Measurements from ENCODE around the gene RBM3.

Gene RBM3

DNA sequence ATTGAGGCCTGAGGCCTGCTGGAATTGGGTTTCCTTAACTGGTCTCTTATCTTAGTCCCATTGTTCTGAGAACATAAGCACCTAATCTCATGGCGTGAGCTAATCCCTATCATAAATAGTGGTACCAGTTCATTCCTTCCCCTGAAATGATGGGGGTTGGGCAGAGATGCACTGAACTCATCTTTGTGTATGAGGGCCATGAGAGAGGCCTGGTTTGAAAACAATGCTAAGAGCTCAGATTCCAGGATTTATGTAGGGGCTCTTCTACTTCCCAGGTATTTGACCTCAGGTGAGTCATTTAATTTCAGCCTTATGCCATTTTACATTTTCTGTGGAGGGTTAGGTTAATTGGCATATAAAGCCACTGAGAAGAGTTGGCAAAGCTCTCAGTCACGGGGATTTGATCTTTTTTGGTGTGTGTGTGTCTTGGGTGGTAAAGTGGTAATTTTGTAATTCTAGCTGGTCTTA, 4.4 kb downstream of the RBM3 start:
- DNase-seq, result no peak

DNA sequence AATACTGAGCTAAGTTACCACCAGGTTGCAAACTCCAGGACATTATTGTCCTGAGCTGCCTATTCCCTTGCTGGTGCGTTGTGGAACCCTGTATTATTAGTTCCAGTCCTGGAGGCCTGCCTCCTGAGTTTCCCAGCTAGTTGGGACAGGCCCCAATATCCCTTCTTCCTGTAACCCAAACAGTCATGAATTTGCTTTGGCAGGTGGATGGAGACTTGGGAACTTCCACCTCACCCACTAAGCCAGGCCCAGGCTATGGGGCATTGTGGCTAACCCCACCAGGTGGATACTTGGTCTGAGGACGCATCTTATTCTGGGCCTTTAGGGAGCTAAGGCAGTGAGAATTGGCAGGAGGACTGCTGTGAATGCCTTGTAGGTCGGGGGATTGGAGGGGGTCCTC, 5.0 kb downstream of the RBM3 start:
- DNase-seq, result no peak

DNA sequence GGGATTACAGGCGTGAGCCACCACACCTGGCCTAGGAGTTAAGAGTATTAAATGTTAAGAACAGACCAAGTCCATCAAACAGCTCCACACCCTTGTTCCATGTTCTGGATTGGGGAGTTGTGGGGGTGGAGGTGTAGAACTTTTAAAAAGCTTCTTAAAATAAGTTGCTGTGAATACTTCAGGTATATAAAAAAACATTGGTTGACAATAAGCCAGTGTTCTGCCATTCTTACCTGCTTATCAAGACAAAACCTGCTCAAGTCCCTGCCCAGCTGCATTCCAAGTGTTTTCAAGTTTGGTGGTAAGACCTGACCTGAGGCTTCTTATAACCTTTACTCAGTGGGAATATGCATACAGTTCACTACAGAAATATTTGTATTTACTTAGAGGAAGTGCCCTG, 6.4 kb downstream of the RBM3 start:
- no peak for DNase-seq

DNA sequence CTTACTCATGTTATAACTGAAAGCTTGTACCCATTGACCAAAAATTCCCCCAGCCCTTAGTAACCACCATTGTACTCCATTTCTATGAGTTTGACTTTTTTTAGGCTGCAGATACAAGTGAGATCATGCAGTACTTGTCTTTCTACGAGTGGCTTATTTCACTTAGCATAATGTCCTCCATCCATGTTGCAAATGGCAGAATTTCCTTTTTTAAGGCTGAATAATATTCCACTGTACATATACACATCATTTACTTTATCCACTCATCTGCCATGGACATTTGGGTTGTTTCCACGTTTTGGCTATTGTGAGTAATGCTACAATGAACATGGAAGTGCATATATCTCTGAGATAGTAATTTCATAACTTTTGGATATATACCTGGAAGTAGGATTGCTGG, 10.4 kb downstream of the RBM3 start:
- no peak for DNase-seq

DNA sequence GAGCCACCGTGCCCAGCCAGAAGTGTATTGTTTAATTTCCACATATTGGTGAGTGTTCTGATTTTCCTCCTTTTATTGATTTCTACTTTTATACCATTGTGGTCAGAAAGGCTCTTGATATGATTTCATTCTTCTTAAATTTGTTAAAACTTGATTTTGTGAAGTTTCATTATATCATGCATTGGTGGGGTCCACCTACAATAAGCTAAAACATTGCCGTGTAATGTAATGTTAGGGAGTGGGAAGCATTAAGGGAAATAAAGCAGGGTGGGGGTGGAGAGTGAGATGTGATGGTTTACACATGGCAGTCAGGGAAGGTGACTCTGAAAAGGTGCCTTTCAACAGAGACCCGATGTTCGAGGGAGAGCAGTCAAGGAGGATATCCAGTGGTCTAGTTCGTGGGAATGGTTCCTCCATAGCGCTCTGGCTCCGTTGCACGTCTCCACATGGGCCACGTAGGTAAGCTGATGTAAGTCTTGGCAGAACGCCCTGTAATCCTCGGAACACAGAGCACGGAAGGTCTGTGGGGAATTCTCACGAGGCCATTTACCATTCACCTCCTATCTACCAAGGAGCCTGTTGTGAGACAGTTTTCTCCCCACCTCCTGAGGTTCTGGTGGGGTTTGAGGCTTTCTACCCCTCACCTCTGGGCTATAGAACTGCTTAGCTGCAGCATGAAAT, 15.3 kb downstream of the RBM3 start:
- peak; percentile 5 for DNase-seq

DNA sequence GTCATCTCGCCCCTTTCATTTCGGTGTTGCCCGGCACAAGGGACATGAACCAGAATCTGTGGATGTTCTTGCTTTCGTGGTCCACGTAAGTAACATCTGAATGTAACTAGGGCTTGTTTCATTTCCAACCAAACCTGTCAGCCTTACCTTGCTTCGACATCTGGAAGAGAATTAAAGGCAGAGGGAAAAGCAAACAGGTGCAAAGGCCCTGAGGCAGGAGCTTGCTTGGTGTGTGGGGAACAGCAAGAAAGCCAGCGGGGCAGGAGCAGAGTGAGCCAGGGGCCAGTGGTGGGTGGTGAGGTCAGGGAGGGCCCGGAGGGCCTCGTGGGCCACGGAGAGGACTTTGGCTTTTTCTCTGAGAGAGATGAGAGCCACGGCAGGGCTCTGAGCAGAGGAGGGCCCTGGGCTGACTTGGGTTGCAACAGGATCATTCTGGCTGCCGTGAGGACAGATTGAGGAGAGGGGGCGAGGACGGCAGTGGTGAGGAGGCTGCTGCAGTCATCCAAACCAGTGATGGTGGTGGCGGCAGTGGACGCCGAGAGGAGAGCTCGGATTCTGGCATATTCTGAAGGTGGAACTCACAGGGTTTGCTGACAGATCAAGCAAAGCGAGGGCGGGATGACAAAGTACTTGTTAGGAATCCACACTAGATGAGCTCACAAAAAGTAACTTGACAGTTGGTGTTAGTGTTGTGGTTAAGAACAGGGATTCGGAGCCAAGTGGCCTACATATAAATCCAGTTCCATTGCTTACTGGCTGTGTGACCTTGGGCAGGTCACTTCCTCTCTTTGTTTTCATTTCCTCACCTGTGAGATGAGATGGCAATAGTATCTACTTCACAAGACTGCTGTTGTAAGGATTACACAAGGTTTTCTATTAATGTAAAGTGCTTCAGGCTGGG, 16.2 kb downstream of the RBM3 start:
- DNase-seq, result no peak

DNA sequence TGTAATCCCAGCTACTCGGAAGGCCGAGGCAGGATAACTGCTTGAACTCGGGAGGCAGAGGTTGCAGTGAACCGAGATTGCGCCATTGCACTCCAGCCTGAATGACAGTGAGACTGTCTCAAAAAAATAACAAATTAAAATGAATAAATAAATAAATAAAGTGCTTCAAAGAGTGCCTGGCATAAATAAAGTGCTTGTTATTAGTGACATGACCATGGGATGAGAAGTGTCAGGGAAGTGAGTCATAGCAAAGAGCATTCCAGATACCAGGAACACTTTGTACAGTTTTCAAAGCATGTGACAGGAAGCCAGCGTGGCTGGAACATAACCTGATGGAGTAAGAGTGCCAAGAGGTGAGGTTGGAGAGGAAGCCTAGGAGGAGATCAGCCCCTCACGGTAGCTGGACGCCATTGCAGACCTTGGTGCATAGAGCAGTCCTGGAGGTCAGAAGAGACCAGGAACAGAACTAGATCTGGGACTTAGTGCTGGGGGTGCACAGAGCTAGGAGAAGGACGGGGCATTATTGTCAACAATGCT, 17.0 kb downstream of the RBM3 start:
- no peak for DNase-seq

DNA sequence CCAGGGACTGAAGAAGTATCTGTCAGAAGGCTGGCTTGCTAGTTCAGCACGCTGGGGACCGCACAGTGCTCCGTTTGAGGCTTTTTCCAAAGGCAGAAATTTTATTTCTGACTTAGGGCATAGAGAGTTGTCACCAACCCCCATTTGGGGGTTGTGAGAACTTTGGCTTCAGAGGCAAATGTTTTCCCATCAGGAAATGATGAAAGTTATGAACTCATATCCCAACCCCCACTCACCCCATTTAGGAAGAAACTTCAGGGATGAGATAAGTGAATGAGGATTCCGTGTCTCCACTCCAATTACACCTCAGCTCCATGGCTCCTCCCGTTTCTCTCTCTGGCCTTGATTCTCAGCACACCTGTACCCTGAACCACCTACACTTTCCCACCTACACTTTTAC, 18.7 kb downstream of the RBM3 start:
- no peak for DNase-seq

DNA sequence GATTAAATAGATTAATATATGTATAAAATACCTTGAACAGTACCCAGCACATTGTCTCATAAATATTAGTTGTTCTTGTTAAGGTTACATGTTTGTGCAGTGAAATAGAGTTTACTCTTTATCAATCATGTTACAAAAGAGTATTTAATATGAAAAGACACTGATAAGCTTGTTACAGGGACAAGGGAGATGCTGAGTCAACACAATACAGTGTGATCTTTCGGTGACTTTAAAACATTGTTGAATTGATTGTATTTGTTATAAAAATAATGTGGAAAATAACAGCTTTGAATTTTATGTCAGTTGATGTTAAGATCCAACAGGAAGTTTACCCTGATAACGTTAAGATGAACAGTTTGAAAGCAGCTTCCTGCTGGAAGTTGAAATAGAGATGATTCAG, 21.6 kb downstream of the RBM3 start:
- DNase-seq, result no peak

DNA sequence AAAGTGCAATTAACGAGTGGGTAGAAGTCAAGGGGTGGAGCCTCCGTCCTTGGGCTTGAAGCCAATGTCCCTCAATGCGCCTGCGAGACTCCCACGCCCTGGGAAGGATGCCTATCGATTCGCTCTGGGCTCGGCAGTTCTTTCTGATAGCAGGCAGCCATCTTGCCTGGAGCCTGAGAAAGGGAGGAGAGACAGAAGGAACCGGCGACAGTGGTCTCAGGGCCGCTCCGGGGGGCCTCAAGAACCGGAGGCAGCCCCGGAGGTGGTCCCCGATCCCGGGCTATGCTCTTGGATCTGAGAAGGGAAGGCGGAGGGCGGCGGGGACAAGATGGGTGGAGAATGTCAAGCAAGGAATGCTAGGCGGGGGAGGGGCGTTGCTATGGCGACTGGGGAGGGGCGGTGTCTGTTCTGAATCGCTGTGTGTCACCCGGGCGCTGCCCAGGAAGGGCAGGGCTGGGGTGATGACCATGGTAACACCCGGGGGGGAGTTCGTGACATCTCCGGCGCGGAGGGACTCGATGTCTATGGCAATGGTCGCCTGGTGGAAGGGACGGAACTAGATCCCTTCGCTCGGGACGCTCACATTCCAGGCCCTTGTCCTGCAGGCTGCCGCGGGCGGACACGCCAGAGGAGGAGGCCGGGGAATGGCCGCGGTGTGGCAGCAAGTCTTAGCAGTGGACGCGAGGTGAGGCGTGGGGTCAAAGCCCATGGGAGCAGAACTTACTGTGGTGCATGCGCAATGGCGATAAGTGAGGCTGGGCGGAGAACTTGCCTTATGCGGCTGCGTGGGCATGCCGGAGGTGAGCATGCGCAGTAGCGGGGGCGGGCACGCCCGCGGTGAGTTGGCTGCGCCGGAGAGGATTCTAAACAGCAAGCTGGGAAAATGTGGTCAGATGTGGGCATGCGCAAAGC, 23.3 kb downstream of the RBM3 start, which contains the start of gene WDR13:
Gene WDR13 (plus strand): TSS at position 140 of the 912 bp plus-strand sequence. CDS start 505 bp downstream, at position 645.
- peak; percentile 92 for DNase-seq

DNA sequence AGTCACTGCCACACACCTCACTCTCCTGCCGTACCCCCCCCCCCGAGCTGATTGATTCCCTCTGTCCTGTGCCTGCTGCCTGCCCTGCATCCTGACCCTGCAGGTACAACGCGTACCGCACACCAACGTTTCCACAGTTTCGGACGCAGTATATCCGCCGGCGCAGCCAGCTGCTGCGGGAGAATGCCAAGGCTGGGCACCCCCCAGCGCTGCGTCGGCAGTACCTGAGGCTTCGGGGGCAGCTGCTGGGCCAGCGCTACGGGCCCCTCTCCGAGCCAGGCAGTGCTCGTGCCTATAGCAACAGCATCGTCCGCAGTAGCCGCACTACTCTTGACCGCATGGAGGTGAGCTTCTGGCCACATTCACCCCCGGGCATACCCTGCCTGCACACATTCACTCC, 24.3 kb downstream of the RBM3 start:
- DNase-seq, result no peak

DNA sequence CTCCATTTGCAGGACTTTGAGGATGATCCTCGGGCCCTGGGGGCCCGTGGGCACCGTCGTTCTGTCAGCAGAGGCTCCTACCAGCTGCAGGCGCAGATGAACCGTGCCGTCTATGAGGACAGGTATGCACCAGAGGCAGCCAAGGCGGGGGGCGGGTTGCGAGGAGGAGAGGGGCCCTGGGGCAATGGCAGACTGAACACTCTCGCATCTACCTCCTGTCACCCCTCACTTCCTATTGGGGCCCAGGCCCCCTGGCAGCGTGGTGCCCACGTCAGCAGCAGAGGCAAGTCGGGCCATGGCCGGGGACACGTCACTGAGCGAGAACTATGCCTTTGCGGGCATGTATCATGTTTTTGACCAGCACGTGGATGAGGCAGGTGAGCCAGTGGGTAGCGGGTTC, 25.1 kb downstream of the RBM3 start:
- no peak for DNase-seq

DNA sequence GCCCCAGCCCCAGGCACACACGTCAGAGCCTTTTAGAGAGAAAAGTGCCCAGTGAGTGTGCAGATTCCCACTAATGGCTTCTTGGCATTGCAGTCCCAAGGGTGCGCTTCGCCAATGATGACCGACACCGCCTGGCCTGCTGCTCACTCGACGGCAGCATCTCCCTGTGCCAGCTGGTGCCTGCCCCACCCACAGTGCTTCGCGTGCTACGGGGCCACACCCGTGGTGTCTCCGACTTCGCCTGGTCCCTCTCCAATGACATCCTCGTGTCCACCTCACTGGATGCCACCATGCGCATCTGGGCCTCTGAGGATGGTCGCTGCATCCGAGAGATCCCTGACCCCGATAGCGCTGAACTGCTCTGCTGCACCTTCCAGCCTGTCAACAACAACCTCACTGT, 25.9 kb downstream of the RBM3 start:
- no peak for DNase-seq

DNA sequence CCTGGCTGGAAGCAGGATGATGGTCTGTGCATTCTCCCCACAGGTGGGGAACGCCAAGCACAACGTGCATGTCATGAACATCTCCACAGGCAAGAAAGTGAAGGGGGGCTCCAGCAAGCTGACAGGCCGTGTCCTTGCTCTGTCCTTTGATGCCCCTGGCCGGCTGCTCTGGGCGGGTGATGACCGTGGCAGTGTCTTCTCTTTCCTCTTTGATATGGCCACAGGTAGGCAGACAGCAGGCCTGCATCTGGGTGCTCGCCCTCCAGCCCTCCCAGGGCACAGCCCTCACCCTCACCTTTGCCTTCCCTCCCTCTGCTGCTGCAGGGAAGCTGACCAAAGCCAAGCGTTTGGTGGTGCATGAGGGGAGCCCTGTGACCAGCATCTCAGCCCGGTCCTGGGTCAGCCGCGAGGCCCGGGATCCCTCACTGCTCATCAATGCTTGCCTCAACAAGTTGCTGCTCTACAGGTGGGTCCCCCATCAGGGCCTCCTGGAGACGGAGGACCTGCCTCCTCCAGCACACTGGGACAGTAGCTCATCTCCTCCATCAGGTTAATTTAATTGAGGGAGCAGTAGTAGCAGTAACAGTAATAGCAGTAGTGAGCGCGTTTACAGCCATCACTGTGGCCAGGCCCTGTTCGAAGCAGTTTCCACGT, 27.6 kb downstream of the RBM3 start:
- no peak for DNase-seq

DNA sequence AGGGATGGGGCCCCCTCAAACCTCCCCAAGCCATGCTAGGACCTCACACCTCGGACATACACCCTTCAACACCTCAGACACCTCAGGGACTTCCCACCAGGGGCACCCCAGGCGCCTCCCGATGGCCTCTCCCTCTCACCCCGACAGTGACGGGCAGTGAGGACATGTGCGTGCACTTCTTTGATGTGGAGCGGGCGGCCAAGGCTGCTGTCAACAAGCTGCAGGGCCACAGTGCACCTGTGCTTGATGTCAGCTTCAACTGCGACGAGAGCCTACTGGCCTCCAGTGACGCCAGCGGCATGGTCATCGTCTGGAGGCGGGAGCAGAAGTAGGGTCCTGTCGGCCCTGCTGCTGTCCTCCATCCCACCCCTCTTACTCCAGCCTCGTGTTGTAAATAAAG, 30.4 kb downstream of the RBM3 start:
- no peak for DNase-seq

DNA sequence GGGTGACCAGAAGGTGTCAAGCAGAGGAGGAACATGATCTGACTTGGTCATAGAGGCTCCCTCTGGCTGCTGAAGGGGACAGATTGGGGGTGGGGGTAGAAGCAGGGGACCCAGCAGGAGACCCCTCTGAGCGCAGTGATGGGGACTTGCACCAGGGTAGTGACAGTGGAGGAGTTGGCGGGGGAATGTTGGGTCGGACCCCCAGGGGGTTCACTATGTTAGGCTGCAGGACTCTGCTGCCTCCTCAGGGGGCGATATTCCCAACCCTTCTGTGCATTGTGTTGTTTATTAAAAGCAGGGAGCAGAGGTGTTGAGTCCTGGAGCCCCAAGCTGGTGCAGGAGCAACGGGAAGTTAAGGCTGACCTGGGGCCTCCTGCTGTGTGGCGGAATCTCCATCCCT, 31.8 kb downstream of the RBM3 start:
- no peak for DNase-seq

DNA sequence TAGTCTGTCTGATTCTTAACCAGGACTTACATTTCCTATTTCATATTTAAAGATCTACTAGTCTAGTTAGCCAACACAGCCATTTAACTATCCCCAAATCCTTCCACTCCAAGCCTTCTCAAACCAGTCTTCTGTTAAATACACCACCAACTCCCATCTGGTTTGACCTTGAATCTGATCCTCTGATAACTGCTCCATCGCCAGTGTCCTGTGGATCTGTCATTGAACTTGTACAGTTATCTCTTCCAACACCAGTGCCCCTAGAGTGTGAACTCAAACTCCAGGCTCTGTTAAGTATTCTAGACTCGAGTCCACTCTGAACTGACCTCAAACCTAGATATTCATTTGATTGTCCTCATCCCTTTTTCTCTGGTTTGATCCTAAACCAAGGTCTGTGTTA, 37.4 kb downstream of the RBM3 start:
- no peak for DNase-seq

DNA sequence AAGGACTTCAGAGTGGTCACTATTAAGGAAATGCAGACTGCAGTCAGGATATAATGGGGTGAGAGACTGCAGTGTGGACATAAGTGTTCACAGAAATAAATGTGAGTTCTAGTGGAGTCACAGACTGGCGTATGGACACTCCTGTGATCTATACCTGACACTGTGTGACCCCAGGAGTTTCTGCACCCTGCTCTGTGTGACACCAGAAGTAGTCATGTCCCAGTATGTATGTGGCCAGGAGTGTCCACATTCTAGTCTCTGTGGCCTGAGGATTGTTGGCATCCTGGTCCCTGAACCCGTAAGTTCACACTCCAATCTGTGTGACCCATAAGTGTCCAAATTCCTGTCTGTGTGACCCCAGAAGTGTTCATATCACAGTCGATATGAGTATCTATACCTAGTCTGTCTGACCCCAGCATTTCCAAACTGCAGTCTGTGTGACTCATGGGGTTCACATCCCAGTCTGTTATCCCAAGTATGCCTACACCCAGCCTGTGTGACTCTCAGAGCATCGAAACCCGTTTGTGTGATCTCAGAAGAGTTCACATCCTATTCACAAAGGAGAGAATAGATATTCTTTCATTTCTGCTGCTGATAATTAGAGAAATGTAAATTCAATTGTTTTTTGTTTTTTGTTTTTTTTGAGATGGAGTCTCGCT, 39.3 kb downstream of the RBM3 start:
- no peak for DNase-seq

DNA sequence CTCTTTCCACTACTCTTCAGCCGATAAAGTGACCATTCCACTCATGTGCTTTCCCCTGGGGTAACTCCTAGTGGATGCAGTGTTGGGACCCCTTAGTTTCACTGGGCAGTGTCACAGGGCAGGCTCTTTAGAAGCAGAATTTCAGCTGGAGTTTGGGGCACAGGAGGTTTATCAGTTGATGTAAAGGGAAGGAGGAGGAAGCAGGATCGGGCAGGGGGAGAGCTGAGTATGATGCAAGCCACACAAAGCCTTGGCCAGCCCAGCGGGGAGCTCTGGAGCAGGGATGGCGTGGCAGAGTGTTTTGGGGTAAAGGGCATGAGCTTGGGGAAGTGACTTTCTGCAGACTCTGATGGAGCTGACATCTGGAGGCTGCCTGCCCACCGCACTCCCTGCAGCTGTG, 42.3 kb downstream of the RBM3 start:
- no peak for DNase-seq

DNA sequence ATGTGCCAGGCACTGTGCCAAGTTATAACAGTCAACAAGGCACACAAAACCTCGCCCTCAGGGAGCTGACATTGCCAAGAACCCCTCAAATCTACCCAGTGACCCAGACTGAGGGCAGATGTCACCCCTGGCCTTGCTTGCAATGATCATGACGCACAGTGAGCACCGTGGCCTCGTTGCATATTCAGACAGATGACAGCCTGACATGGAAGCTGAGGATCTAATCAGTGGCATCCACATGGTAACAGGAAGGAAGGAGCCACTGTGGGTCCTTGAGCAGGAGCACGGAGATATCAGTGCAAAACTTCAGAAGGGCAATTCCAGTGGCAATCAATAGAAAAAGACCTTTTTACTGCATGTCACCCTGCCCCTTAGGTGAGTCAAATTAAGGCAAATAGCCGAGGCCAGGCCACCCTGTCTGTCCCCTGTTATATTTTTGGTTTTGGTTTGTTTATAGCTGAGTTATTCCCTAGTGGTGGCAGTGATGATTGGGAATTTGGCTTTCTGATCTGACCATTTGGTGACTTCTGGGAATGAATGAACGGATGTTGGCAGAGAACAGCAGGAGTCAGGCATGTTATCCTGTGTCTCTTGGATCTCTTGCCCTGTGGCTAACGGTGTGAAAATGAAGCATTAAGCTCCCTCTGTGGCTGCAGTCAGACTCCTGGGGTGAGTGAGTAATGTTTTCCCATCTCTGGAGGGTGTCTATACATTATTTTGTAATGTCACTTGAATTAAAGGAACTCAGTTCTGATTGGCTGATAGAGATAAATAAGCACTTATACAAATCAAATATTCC, 43.5 kb downstream of the RBM3 start:
- no peak for DNase-seq

All from NCI-H1092 (cell line).